HCEC 1CT (cell line): Measurements from ENCODE around the gene DTNA.
"Not testable (repeated sequence)": the region's sequence is repeated elsewhere in the genome, so short reads cannot be mapped to it uniquely, and the experiment has no call there.

Experiments
- DNase-seq: peaks from one replicate; pipeline ENCODE4 v3.0.0-alpha.2; 2017

The DTNA gene

GRCh38 chr18:34864836-34865497, 154.9 kb downstream of the DTNA start:
- DNase-seq, result no peak

- no peak for DNase-seq
Observed at GRCh38 chr18:34866310-34866709, 156.2 kb downstream of the DTNA start.

- peak; percentile 14 for DNase-seq
Observed at GRCh38 chr18:34866739-34867138, 156.6 kb downstream of the DTNA start.

- DNase-seq, result no peak
Observed at GRCh38 chr18:34867520-34867919, 157.4 kb downstream of the DTNA start.

- no peak for DNase-seq
Observed at GRCh38 chr18:34870555-34871310, 160.6 kb downstream of the DTNA start.

- DNase-seq, result no peak
Observed at GRCh38 chr18:34871435-34871834, 161.3 kb downstream of the DTNA start.

GRCh38 chr18:34872066-34872465, 162.0 kb downstream of the DTNA start:
- DNase-seq, result no peak

- DNase-seq, result no peak
Observed at GRCh38 chr18:34873986-34874580, 164.0 kb downstream of the DTNA start.

GRCh38 chr18:34875150-34875549, 165.1 kb downstream of the DTNA start:
- DNase-seq, result no peak

GRCh38 chr18:34880403-34880802, 170.3 kb downstream of the DTNA start:
- DNase-seq, result no peak

GRCh38 chr18:34880882-34881834, 171.1 kb downstream of the DTNA start:
- peak; percentile 52 for DNase-seq

- DNase-seq, result no peak
Observed at GRCh38 chr18:34884436-34884835, 174.3 kb downstream of the DTNA start.

- no peak for DNase-seq
Observed at GRCh38 chr18:34886177-34886576, 176.1 kb downstream of the DTNA start.

- DNase-seq, result no peak
Observed at GRCh38 chr18:34887881-34888580, 177.9 kb downstream of the DTNA start.

GRCh38 chr18:34890486-34891085, 180.5 kb downstream of the DTNA start:
- DNase-seq, result no peak

GRCh38 chr18:34892379-34892778, 182.3 kb downstream of the DTNA start:
- no peak for DNase-seq

- no peak for DNase-seq
Observed at GRCh38 chr18:34893239-34893638, 183.1 kb downstream of the DTNA start.

- peak; percentile 30 for DNase-seq
Observed at GRCh38 chr18:34901299-34901698, 191.2 kb downstream of the DTNA start.

GRCh38 chr18:34904994-34905393, 194.9 kb downstream of the DTNA start:
- no peak for DNase-seq

- DNase-seq, result not testable (repeated sequence)
Observed at GRCh38 chr18:34906985-34907384, 196.9 kb downstream of the DTNA start.

- peak; percentile 30 for DNase-seq
Observed at GRCh38 chr18:34909637-34910364, 199.7 kb downstream of the DTNA start.
